Heart left ventricle (tissue), 13 donors: ENCODE data around the gene JCHAIN.

Experiments
- CTCF ChIP-seq, 12 donors: fragments of 200-600 bp; sonication (generic) in 4 of 12; IDR thresholded peaks; one replicate each; pipeline versions ENCODE4 v1.5.0 to v1.8.0; 2018 to 2022; ENCODE audit warnings: antibody characterized with exemption in 12 of 12, mild to moderate bottlenecking in 5 of 12
- POLR2A ChIP-seq, 2 donors: fragments of 450-650 bp; IDR thresholded peaks; one replicate each; pipeline ENCODE4 v1.6.1; 2017; ENCODE audit warnings: antibody characterized with exemption in 2 of 2, mild to moderate bottlenecking in 2 of 2, moderate library complexity in 2 of 2
- donor health status: ischemic (EF 13 %, LVEDD 7.1; RV severe dilation, severe dysfunction).
- donor health status: DM: no; HTN: yes; CAD: no.
- donor health status: DM: no; HTN: no; CAD: no.
- donor health status: ischemic (EF 25% LVEDD 6.9; RV normal size, moderate dysfunction).
- donor health status: ischemic (EF 25% LVEDD 5.7; RV mildly dilated, moderate dysfunction).
- donor health status: ischemic (EF 35%, LVEDD 5.7; RV mildly dilated, moderate dysfunction).
- donor health status: nonischemic (EF 11% LVEDD 7.7; RV severe dilation, severe dysfunction).
- donor health status: DM: yes; HTN: yes; CAD: no.
- donor health status: PGD.
- donor health status: ischemic (EF 29% LVEDD 5.4; RV normal size, mild dysfunction).
- donor health status: nonischemic (EF 23%, LVEDD 6.1; RV moderate dilation, normal function).

GRCh38 chr4:70651864-70652506 is 14.3 kb downstream of the JCHAIN start:
- TF ChIP-seq CTCF (IDR thresholded peaks at IDR 0.05) (peak; percentile 37 to 65 (median 56)), POLR2A (IDR thresholded peaks at IDR 0.05) (no peak)
